K562 (cell line): ENCODE measurements around the gene SHISA7. TPM values are rescaled to one million over a fixed set of nuclear protein-coding genes. Genes with fewer than 3 reads are reported as not detected.

ENCODE experiments used
- ATAC-seq: fragments of 200-7000 bp; cut with Tn5 transposase; 3 replicates; pipeline ENCODE4 v1.9.1; 2020; ENCODE audit warnings: moderate library complexity
- BruUV-seq: library from RNA; stranded (reverse); fragments of 400-500 nt; replicated peaks from 2 replicates; lab custom pipeline; 2021; lab: Mats Ljungman, UMichigan
- CTCF ChIA-PET: fragments of 300-600 bp; formaldehyde crosslinking; extraction: SDS; loops from one replicate; lab custom pipeline; 2021; ENCODE audit warnings: low intra/inter-chr PET ratio; lab: Yijun Ruan, JAX
- POLR2A ChIA-PET: fragments of 300-600, 350-650 bp; sonication (Branson Sonifier 250); formaldehyde crosslinking; extraction: SDS; loops from one replicate; lab custom pipeline; 2021; ENCODE audit warnings: antibody characterized with exemption, inconsistent platforms; lab: Yijun Ruan, JAX
- DNase-seq, 4 experiments: peaks; one replicate each; pipeline versions ENCODE4 v3.0.0 to v3.0.0-alpha.2; 2011 to 2018; ENCODE audit warnings: low spot score in 3 of 4, mixed read lengths in 3 of 4; ENCODE audit errors: extremely low read depth in 1 of 4
- FAIRE-seq: peaks from 2 replicates; lab custom pipeline; 2011; peaks lifted over from hg19 to GRCh38; lab: Jason Lieb, UNC
- H2AFZ ChIP-seq: 2 replicates; pipeline ENCODE4 v1.6.0; 2011; ENCODE audit warnings: low read depth, low read length, control low read depth, inconsistent platforms
- H3K27ac ChIP-seq: fragments of 200-600 bp; 3 replicates; pipeline ENCODE4 v1.8.0; 2011; ENCODE audit warnings: low read depth, mild to moderate bottlenecking, control low read depth, inconsistent platforms, low read length, moderate library complexity, mixed read lengths; ENCODE audit errors: extremely low read depth
- H3K27me3 ChIP-seq, 2 experiments: fragments of 300-600 bp in 1 of 2; 2 replicates in 1 of 2; 3 replicates in 1 of 2; pipeline versions ENCODE4 v1.6.0 to v1.8.0; 2011; ENCODE audit warnings: inconsistent platforms in 2 of 2, low read length in 2 of 2, mild to moderate bottlenecking in 1 of 2, mixed read lengths in 1 of 2, moderate library complexity in 1 of 2; ENCODE audit not compliant: control insufficient read depth in 2 of 2, insufficient read depth in 2 of 2
- H3K36me3 ChIP-seq: fragments of 300-600 bp; 3 replicates; pipeline ENCODE4 v1.8.0; 2011; ENCODE audit warnings: mild to moderate bottlenecking, low read length, inconsistent platforms; ENCODE audit not compliant: control insufficient read depth, insufficient read depth
- H3K4me1 ChIP-seq, 2 experiments: fragments of 200-600 bp in 1 of 2; replicated peaks in 1 of 2; 2 replicates in 1 of 2; 3 replicates in 1 of 2; pipeline versions ENCODE4 v1.5.1 to v1.8.0; 2011; ENCODE audit warnings: inconsistent platforms in 2 of 2, low read length in 2 of 2, mild to moderate bottlenecking in 1 of 2, mixed read lengths in 1 of 2, moderate library complexity in 1 of 2; ENCODE audit not compliant: control insufficient read depth in 2 of 2, insufficient read depth in 2 of 2
- H3K4me2 ChIP-seq: 2 replicates; pipeline ENCODE4 v1.6.1; 2011; ENCODE audit warnings: low read length, control low read depth, inconsistent platforms, mixed read lengths; ENCODE audit not compliant: insufficient read depth
- H3K4me3 ChIP-seq: fragments of 200-600 bp; sonication (generic), shearing (Covaris generic); 2 replicates; pipeline ENCODE4 v1.5.1; 2016; ENCODE audit warnings: control low read depth, inconsistent platforms
- H3K79me2 ChIP-seq: fragments of 200-600 bp; 3 replicates; pipeline ENCODE4 v1.8.0; 2011; ENCODE audit warnings: low read length, inconsistent platforms; ENCODE audit not compliant: control insufficient read depth, insufficient read depth
- H3K9ac ChIP-seq, 2 experiments: 2 replicates each; pipeline versions ENCODE4 v1.6.0 to v1.6.1; 2011; ENCODE audit warnings: low read depth in 2 of 2, low read length in 2 of 2, control low read depth in 1 of 2, inconsistent platforms in 1 of 2, mild to moderate bottlenecking in 1 of 2, mixed read lengths in 1 of 2; ENCODE audit not compliant: insufficient read depth in 1 of 2
- H3K9me1 ChIP-seq: one replicate; pipeline ENCODE4 v1.6.0; 2011; ENCODE audit warnings: inconsistent platforms, mild to moderate bottlenecking, low read length, moderate library complexity; ENCODE audit not compliant: control insufficient read depth, insufficient read depth
- H3K9me3 ChIP-seq: replicated peaks from 2 replicates; pipeline ENCODE4 v1.5.1; 2011; ENCODE audit warnings: low read depth, low read length, inconsistent platforms; ENCODE audit not compliant: control insufficient read depth, insufficient read depth
- H4K20me1 ChIP-seq: replicated peaks from 2 replicates; pipeline ENCODE4 v1.6.1; 2011; ENCODE audit warnings: low read length, inconsistent platforms, mixed read lengths; ENCODE audit not compliant: control insufficient read depth, insufficient read depth
- CBFB ChIP-seq: sonication (generic); formaldehyde crosslinking; IDR thresholded peaks from 2 replicates; pipeline ENCODE4 v1.4.0; 2020; ENCODE audit warnings: mild to moderate bottlenecking, missing genetic modification reagents
- EWSR1 ChIP-seq: fragments of 450-650 bp; IDR thresholded peaks from 2 replicates; pipeline ENCODE4 v1.6.1; 2018; ENCODE audit warnings: borderline replicate concordance, mild to moderate bottlenecking, low read depth, moderate library complexity; ENCODE audit not compliant: partially characterized antibody
- FOXJ3 ChIP-seq: sonication (generic); formaldehyde crosslinking; IDR thresholded peaks from 2 replicates; pipeline ENCODE4 v1.4.0; 2020; ENCODE audit warnings: mild to moderate bottlenecking, missing genetic modification reagents
- MEF2A ChIP-seq: IDR thresholded peaks from 2 replicates; pipeline ENCODE4 v1.6.1; 2011; ENCODE audit warnings: low read depth, mild to moderate bottlenecking, low read length, moderate library complexity; ENCODE audit not compliant: control insufficient read depth
- POLR2AphosphoS5 ChIP-seq: IDR thresholded peaks from 2 replicates; pipeline ENCODE4 v1.6.1; 2011; ENCODE audit warnings: mild to moderate bottlenecking, low read depth, low read length, moderate library complexity; ENCODE audit not compliant: control insufficient read depth, insufficient read depth
- POLR2G ChIP-seq: fragments of 200-400 bp; formaldehyde crosslinking; IDR thresholded peaks from 2 replicates; pipeline ENCODE4 v1.6.1; 2017; ENCODE audit warnings: low read depth, mild to moderate bottlenecking, antibody characterized with exemption, low read length, moderate library complexity
- RBFOX2 ChIP-seq: fragments of 200-400 bp; formaldehyde crosslinking; IDR thresholded peaks from 2 replicates; pipeline ENCODE4 v1.6.1; 2017; ENCODE audit warnings: low read depth, mild to moderate bottlenecking, low read length, moderate library complexity
- RBM25 ChIP-seq: fragments of 200-400 bp; formaldehyde crosslinking; IDR thresholded peaks from 2 replicates; pipeline ENCODE4 v1.6.1; 2018; ENCODE audit warnings: low read length, low read depth, moderate library complexity; ENCODE audit not compliant: severe bottlenecking
- STAT5B ChIP-seq: fragments of 250-450 bp; sonication (Bioruptor Pico); IDR thresholded peaks from 2 replicates; pipeline ENCODE4 v1.8.0; 2021; ENCODE audit warnings: mild to moderate bottlenecking, inconsistent platforms
- TEAD1 ChIP-seq, 2 experiments: fragments of 450-650 bp in 1 of 2; sonication (generic) in 1 of 2; formaldehyde crosslinking; IDR thresholded peaks; 2 replicates each; pipeline versions ENCODE4 v1.4.0 to v1.8.0; 2020 to 2022; ENCODE audit warnings: mild to moderate bottlenecking in 2 of 2, missing genetic modification reagents in 1 of 2
- ZC3H4 ChIP-seq: sonication (generic); formaldehyde crosslinking; IDR thresholded peaks from 2 replicates; pipeline ENCODE4 v1.9.0; 2021; ENCODE audit warnings: missing genetic modification reagents, borderline replicate concordance
- ZKSCAN1 ChIP-seq: fragments of 150-350 bp; IDR thresholded peaks from 2 replicates; pipeline ENCODE4 v1.6.1; 2016; ENCODE audit warnings: low read depth, low read length
- ZNF124 ChIP-seq: sonication (generic); formaldehyde crosslinking; IDR thresholded peaks from 2 replicates; pipeline ENCODE4 v1.8.1; 2022; ENCODE audit warnings: missing genetic modification reagents
- WGBS: fragments of 100-300 bp; shearing (Covaris generic); methylation state at CpG from one replicate; pipeline ENCODE4 v1.1.6; 2016; ENCODE audit warnings: low coverage, mixed read lengths; ENCODE audit not compliant: insufficient coverage; ENCODE audit errors: missing lambda C conversion rate; 5-methylcytosine and 5-hydroxymethylcytosine counted together
- in situ Hi-C: fragments of 300-500 bp; cut with MboI; formaldehyde crosslinking; loops from 4 replicates; pipeline ENCODE4 v1.15.0; 2018; ENCODE audit warnings: inconsistent platforms, mixed read lengths
- intact Hi-C: fragments of 100-400 bp; cut with micrococcal nuclease; formaldehyde crosslinking; loops from 2 replicates; pipeline ENCODE4 v1.14.2; 2022
- polyA plus RNA-seq, 8 experiments: library from polyadenylated mRNA; depleted of rRNA in 4 of 8; stranded (reverse) in 5 of 8; unstranded in 3 of 8; fragments of >200 nt; fragmentation: Nextera tagmentation in 2 of 8; fragmentation: Illumina TruSeq in 1 of 8; extraction: Ambion mirVana in 2 of 8; extraction: Trizol in 1 of 8; gene quantifications; 2 replicates each; pipeline versions ENCODE4 v1.2.1 to v1.2.3, GENCODE V29; 2011 to 2014; ENCODE audit warnings: inconsistent platforms in 1 of 8, missing spikeins in 1 of 8
- total RNA-seq, 7 experiments: library from RNA; depleted of rRNA in 6 of 7; stranded (reverse); fragments of >200 nt in 6 of 7; fragmentation: Illumina TruSeq in 2 of 7; extraction: Trizol in 2 of 7; gene quantifications; 2 replicates each; pipeline versions ENCODE4 v1.2.1 to v1.2.3, GENCODE V29; 2011 to 2021; ENCODE audit warnings: low replicate concordance in 1 of 7
- TF ChIP-seq, protein P1 (sequence below): sonication (generic); formaldehyde crosslinking; IDR thresholded peaks from 2 replicates; pipeline ENCODE4 v1.8.1; 2023; ENCODE audit warnings: mild to moderate bottlenecking, missing genetic modification reagents

The SHISA7 gene
- total and polyA plus RNA-seq, 9 of the 15 experiments (the other 6 are each of a cell fraction or from before 2014, with no cell fraction given), result 0.01 to 0.40 (median 0.07) TPM

DNA sequence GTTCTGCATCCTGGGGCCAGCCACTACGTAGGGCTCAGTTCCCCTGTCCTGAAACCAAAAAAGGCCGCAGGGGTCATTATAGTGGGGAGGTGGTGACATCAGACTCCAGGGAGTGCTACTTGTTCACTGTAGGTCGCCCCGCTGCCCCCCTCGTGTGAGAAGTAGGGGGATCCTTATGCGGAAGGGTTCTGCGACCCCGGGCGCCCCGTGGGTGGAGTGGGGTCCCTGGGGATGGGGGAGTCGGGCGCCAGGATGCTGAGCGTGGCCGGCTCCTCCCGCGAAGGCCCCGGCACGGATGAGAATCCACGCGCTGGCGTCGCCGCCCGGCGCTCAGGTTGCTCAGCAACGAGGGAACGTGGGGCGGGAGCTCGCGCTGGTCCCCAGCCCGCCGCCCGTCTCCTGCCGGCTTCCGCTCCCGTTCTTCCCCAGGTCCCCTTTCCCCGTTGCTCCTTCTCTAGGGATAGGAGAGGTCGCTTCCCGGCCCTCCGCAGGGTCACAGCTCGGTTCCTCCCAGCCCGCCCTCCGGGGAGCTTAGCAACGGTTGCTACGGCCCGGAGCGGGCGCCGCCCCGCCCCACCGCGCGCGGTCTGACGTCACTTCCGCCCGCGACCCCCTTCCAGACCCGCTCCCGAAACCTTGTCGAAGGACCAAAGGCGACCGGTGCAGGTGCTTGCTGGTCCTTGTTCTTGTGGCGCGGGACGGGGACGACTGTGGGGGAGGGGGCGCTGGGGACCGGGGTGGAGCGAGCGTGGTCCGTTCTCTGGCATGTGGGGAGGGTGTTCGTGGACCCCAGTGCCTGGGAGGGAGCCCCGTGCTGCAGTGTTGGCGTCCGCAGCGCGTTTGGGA, 41.7 kb upstream of the SHISA7 start, which contains the start of gene NAT14 (continued):
- no peak for TF ChIP-seq FOXJ3 (CRISPR knock-in tag)
- no peak for TF ChIP-seq STAT5B (CRISPR knock-in tag)
- TF ChIP-seq POLR2AphosphoS5, result peak; percentile 54; the same call in 1 of the 2 replicates

DNA sequence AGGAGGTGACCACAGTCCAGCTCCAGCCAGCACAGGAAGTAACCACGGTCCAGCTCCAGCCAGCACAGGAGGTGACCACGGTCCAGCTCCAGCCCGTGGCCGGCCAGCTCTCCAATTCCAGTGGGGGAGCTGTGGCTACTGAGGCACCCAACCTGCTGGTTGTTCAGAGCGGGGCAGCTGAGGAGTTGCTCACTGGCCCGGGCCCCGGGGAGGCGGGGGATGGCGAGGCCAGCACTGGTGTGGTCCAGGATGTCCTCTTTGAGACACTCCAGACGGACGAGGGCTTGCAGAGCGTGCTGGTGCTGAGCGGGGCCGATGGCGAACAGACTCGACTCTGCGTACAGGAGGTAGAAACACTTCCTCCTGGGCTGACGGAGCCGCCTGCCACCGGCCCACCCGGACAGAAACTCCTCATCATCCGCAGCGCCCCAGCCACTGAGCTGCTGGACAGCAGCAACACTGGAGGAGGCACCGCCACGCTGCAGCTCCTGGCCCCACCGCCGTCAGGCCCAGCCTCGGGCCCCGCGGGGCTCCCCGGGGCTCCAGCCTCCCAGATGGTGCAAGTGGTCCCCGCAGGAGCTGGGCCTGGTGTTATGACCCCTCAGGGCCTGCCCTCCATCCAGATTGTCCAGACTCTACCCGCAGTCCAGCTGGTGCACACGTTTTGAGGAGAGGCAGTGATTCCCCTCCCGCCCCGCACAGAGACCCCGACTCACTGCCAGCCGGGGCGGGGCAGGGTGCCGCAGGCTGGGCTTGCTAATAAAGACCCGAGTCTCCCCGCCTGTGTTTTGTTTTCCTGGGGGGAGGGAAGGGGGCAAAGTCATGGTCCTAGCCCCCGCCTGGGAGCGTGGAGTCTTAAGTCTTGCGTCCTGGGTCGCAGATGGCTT, 40.8 kb upstream of the SHISA7 start:
- WGBS, result 87% methylated on average over 40 of the region's 46 CpGs
- no peak for TF ChIP-seq RBM25
- no peak for TF ChIP-seq MEF2A
- TF ChIP-seq, protein P1, sequence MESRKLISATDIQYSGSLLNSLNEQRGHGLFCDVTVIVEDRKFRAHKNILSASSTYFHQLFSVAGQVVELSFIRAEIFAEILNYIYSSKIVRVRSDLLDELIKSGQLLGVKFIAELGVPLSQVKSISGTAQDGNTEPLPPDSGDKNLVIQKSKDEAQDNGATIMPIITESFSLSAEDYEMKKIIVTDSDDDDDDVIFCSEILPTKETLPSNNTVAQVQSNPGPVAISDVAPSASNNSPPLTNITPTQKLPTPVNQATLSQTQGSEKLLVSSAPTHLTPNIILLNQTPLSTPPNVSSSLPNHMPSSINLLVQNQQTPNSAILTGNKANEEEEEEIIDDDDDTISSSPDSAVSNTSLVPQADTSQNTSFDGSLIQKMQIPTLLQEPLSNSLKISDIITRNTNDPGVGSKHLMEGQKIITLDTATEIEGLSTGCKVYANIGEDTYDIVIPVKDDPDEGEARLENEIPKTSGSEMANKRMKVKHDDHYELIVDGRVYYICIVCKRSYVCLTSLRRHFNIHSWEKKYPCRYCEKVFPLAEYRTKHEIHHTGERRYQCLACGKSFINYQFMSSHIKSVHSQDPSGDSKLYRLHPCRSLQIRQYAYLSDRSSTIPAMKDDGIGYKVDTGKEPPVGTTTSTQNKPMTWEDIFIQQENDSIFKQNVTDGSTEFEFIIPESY (CRISPR knock-in tag), result 0 out of 2 replicates have a peak, but pooled peaks have one; percentile 20
- TF ChIP-seq ZKSCAN1, result no peak
- TF ChIP-seq TEAD1 (CRISPR knock-in tag; IDR thresholded peaks at IDR 0.05), result no peak
- TF ChIP-seq POLR2G, result peak; percentile 63
- no peak for TF ChIP-seq EWSR1
- TF ChIP-seq CBFB (CRISPR knock-in tag), result no peak
- 0 out of 2 replicates have a peak, but pooled peaks have one; percentile 31 for TF ChIP-seq ZC3H4 (CRISPR knock-in tag)
- no peak for TF ChIP-seq ZNF124 (CRISPR knock-in tag)
- TF ChIP-seq RBFOX2, result peak; percentile 49
- Histone ChIP-seq H3K4me1 (peaks cover 25 to 69% of the 10 kb centered on the region in 2 experiments), H3K27ac (no peak overlapping the region), H3K4me3 (no peak overlapping the region), H3K36me3 (peaks cover 32% of the 10 kb centered on the region; the same call in 2 of the 3 replicates), H4K20me1 (no peaks in the 10 kb centered on the region), H2AFZ (no peak overlapping the region), H3K9me3 (no peaks in the 10 kb centered on the region), H3K27me3 (no peaks in the 10 kb centered on the region), H3K9me1 (no peaks in the 10 kb centered on the region), H3K9ac (0 out of 4 replicates have a peak overlapping the region, but pooled peaks of 1 of the 2 experiments have one; percentile 23), H3K79me2 (peaks cover 17% of the 10 kb centered on the region), H3K4me2 (no peak overlapping the region)
- BruUV-seq, result no TSS peak
- POLR2A ChIA-PET, result interaction anchor here (0.5 to 2.1 kb wide), 8 partner anchors 10 to 122 kb away, joined by 3 to 15 read pairs (median 5); partner anchors contain the start of gene ZNF865
- intact Hi-C loops (no loop called here), in situ Hi-C loops (no loop called here)
- DNase-seq (no peak), ATAC-seq (no peak), FAIRE-seq (no peak)
- CTCF ChIA-PET, result no interaction called here
